GM10266 (cell line): ENCODE results near the gene SLC5A12.

Experiments used
- DNase-seq: peaks from one replicate; pipeline ENCODE4 v3.0.0; 2012; ENCODE audit errors: extremely low spot score
- CTCF ChIP-seq: IDR thresholded peaks from 2 replicates; pipeline ENCODE4 v1.5.1; 2012; ENCODE audit warnings: mild to moderate bottlenecking, low read depth; ENCODE audit not compliant: control insufficient read depth, insufficient read depth; ENCODE audit errors: missing control alignments

Gene SLC5A12

DNA sequence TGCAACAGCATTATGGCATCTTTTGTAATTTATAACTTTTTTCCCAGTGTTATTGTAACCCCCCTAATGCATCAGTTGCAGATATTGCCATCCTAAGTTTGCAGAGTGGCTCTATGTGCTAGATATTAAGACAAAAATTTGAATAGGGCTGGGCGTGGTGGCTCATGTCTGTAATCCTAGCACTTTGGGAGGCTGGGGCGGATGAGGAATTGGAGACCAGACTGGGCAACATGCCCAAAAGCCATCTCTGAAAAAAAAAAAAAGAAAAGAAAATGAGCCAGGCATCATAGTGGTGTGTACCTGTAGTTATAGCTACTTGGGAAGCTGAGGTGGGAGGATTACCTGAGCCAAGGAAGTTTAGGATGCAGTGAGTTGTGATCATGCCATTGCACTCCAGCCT, 99.7 kb downstream of the SLC5A12 start:
- no peak for TF ChIP-seq CTCF
- no peak for DNase-seq

DNA sequence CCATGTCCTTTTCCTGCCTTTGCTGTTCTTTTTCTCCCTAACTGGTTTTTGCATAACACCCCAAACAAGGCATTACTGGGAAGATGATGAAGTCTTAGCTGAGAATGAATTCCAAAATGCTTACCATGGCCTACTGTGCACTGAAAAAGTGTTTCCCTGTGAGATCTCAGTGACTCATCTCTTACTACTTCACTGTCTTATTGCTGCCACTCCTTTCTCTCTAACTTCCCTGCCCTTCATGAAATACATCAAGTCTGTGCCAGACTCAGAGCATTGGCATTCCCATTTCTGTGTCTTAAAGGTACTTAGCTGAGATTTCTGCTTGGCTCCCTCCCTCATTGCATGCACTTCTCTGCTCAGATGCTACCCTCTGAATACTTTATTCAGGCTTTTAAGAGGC, 100.7 kb downstream of the SLC5A12 start:
- no peak for DNase-seq

GRCh38 chr11:26620282-26621045, 101.4 kb downstream of the SLC5A12 start:
- no peak for DNase-seq

More for the DNA sequence above, 100.7 kb downstream of the SLC5A12 start:
- no peak for TF ChIP-seq CTCF

GRCh38 chr11:26618441-26618840, 103.4 kb downstream of the SLC5A12 start:
- no peak for DNase-seq
- no peak for TF ChIP-seq CTCF

More at GRCh38 chr11:26620282-26621045, 101.4 kb downstream of the SLC5A12 start:
- TF ChIP-seq CTCF = no peak
